GM12875 (cell line): ENCODE measurements around the gene MBP.
"Not testable (repeated sequence)": the region's sequence is repeated elsewhere in the genome, so short reads cannot be mapped to it uniquely, and the experiment has no call there.

Experiments
- H3K4me3 ChIP-seq: one replicate; pipeline ENCODE4 v1.5.1; 2011; ENCODE audit warnings: low read depth, low read length, control low read depth
- TF ChIP-seq, protein P1 (sequence below): IDR thresholded peaks from 2 replicates; pipeline ENCODE4 v1.5.1; 2011; ENCODE audit warnings: low read depth, mild to moderate bottlenecking, control low read depth, inconsistent platforms, low read length, moderate library complexity, borderline replicate concordance; ENCODE audit not compliant: insufficient read depth

The MBP gene

DNA sequence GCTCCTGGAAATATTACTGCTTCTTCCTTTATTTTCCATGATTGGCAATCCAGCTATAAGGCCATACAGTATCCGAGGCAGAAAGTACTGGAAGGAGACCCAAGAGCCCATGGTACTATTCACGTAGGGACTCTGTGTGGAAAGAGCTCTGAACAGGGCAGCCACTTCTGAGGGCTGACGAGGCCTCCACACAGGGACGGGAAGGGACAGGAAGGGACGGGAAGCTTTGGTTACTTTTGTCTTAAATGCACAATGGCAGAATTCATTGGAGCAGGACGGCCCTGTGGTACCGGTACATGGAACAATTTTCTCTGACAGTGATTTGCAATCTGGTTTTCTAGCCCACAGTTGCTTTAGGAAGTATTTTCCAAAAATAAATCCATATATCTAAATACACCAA, 102.4 kb downstream of the MBP start:
- TF ChIP-seq, protein P1, sequence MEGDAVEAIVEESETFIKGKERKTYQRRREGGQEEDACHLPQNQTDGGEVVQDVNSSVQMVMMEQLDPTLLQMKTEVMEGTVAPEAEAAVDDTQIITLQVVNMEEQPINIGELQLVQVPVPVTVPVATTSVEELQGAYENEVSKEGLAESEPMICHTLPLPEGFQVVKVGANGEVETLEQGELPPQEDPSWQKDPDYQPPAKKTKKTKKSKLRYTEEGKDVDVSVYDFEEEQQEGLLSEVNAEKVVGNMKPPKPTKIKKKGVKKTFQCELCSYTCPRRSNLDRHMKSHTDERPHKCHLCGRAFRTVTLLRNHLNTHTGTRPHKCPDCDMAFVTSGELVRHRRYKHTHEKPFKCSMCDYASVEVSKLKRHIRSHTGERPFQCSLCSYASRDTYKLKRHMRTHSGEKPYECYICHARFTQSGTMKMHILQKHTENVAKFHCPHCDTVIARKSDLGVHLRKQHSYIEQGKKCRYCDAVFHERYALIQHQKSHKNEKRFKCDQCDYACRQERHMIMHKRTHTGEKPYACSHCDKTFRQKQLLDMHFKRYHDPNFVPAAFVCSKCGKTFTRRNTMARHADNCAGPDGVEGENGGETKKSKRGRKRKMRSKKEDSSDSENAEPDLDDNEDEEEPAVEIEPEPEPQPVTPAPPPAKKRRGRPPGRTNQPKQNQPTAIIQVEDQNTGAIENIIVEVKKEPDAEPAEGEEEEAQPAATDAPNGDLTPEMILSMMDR = no peak
- no peak overlapping the region for H3K4me3 ChIP-seq

DNA sequence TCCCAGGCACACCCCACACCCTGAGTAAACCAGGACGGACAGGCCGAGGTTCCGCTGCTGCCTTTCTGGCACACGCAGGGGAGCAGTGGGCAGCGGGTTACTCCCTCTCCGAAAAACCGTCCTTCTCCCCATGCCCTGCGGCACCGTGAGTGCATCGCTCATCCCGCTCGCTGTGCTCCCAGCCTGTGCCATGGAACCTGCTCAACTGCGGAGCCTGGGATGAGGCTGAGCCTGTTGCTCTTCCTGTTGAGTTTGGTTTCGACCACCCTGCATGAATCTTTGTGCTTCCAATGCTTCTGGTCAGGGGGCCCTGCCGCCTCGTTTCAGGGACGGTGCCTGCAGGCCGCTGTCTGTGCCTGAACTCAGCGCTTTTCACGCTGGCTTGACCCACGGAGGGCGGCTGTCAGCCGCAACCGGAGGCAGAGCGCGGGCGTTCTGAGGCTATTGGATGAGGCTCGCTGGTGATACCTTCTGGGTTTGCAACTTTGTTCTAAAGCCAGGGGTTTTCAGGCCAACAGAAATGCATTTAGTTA, 106.7 kb downstream of the MBP start:
- TF ChIP-seq, protein P1 = no peak
- H3K4me3 ChIP-seq = no peak overlapping the region

DNA sequence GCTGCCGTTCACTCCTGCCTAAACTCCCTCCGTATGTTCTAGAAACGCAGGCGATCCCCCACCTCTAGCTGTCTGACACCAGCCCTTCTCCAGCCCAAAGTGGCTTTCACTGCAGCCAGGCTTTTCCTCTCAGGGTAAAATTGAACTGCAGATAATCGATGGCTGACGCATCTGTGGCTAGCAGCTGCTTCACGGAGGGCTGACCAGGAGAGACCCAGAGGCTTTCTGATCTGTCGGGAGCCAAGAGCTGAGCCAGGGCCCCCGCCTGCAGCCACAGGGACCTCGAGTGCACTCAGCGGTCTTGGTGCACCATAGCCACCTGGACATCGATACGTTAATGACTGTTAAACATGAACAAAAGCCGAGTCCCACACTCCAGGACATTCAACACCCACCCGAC, 107.5 kb downstream of the MBP start:
- TF ChIP-seq, protein P1 = no peak
- H3K4me3 ChIP-seq = no peak overlapping the region

DNA sequence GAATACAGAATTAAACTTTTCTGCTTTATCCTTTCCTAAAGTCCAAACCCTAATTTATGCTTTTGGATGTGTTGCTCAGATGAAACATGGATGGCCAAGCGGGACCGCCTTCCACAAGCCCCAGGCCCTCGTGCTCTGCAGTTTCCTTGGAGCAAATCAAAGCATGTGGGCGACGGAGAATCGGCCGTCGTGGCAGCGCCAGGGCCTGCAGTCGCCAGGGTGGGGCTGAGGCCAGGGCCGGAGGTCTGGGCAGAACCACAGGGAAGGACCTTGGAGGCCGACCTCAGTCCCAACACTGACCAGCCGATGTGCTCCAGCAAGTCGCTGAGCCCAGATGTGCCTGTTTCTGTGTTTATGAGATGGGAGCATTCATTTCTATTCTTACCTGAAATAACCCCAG, 108.1 kb downstream of the MBP start:
- H3K4me3 ChIP-seq = no peak overlapping the region
- TF ChIP-seq, protein P1 = no peak

DNA sequence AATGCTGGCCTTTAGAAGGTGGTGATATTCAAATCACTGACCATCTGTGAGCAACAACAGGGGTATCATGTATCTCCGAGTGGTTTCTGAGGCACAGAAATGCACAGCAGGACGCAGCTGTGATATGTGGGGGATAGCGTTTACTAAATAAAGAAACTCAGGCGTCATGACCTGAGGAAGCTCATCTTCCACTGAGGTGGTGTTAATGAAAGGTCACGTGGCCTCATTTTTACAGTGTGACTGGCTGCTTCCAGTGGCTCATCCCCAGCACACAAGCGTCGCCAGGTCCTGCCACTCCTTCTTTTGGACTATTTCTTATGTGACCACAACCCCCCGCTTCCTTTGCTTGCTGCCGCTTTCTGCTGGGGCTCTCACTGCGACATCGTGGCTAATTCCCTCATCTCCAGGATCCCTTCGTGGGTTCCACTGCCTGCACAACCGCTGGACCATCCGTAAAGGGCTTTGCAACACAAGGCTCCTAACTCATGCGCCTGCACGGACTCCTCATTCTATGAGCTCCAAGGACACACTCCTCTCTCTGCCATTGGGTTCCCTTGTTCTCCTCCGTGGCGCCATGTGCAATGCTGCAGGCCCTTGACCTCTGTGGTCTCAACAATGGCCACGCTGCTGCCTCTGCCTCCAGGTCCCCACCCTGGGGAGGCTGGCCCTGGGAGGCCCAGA, 109.3 kb downstream of the MBP start:
- no peak overlapping the region for H3K4me3 ChIP-seq
- TF ChIP-seq, protein P1 = no peak

DNA sequence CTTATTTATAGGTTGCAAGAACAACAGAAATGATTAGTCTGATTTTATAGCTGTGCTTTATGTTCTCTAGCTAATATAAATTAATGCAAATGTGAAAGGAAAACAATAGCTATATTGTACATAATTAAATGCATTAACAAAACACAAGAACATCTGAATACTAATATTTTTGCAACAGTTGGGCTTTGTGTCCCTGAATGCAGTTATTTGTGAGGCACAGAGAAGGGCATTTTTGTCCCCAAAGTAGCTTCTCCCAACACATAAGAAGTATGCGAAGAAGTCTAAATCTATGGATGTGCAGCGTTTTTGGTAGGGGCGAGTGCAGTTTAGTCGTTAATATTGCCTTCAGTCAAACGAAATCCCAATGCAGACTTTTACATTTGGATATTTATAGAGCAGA, 110.0 kb downstream of the MBP start:
- TF ChIP-seq, protein P1 = no peak
- H3K4me3 ChIP-seq = no peak overlapping the region

DNA sequence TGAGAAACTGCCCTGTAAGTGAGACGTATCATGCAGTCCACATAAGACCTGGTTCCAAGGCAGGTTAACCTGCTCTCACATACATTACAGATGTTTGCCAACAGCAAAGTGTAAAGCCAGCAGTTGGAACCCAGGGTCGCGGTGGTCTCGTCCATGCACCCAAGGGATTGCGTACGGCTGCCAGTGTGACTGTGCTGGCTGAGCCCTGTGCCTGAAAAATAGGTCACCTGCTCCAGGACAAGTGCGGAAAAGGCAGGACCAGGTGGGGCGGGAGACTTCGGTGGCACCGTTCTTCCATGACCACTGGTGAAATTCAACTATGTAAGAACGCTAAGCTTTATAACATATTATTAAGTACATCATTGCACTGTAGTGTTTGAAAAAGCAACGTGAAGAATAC, 110.5 kb downstream of the MBP start:
- no peak overlapping the region for H3K4me3 ChIP-seq
- TF ChIP-seq, protein P1 = no peak

DNA sequence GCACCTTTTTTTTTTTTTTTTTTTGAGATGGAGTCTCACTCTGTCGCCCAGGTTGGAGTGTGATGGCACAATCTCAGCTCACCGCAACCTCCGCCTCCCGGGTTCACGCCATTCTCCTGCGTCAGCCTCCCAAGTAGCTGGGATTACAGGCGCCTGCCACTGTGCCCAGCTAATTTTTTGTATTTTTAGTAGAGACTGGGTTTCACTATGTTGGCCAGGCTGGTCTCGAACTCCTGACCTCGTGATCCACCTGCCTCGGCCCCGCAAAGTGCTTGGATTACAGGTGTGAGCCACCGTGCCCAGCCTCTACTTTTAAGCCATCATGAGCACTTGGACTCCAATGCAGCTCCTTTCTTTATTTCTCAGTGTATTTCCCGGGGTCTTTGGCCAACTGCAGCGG, 111.1 kb downstream of the MBP start:
- H3K4me3 ChIP-seq = not testable (repeated sequence)
